ENCODE data around the gene DLGAP1. TPM values are rescaled to one million over a fixed set of nuclear protein-coding genes. Genes with fewer than 3 reads are reported as not detected.

DLGAP1 gene
- total RNA-seq, 1 donor from 2014 or later: 0.48 TPM

GRCh38 chr18:4245456-4245855, 209.7 kb downstream of the DLGAP1 start:
- no peak for ATAC-seq
- DNase-seq (ENCODE audit: low spot score): no peak

GRCh38 chr18:4242431-4243161, 212.5 kb downstream of the DLGAP1 start:
- DNase-seq (ENCODE audit: low spot score) (no peak), ATAC-seq (no peak)

- DNase-seq (ENCODE audit: low spot score) (no peak), ATAC-seq (no peak)
Observed at GRCh38 chr18:4241090-4241617, 214.0 kb downstream of the DLGAP1 start.

GRCh38 chr18:4238966-4239365, 216.1 kb downstream of the DLGAP1 start:
- DNase-seq (ENCODE audit: low spot score) (no peak), ATAC-seq (no peak)

- DNase-seq (ENCODE audit: low spot score) (no peak), ATAC-seq (no peak)
Observed at GRCh38 chr18:4237664-4238041, 217.5 kb downstream of the DLGAP1 start.

GRCh38 chr18:4236940-4237663, 218.0 kb downstream of the DLGAP1 start:
- DNase-seq (ENCODE audit: low spot score) (no peak), ATAC-seq (no peak)

- no peak for DNase-seq (ENCODE audit: low spot score)
- no peak for ATAC-seq
Observed at GRCh38 chr18:4233468-4233867, 221.6 kb downstream of the DLGAP1 start.

GRCh38 chr18:4232656-4233055, 222.5 kb downstream of the DLGAP1 start:
- no peak for DNase-seq (ENCODE audit: low spot score)
- no peak for ATAC-seq

GRCh38 chr18:4231260-4231659, 223.8 kb downstream of the DLGAP1 start:
- no peak for DNase-seq (ENCODE audit: low spot score)
- no peak for ATAC-seq

- no peak for DNase-seq (ENCODE audit: low spot score)
- ATAC-seq: no peak
Observed at GRCh38 chr18:4230450-4231168, 224.5 kb downstream of the DLGAP1 start.

GRCh38 chr18:4224031-4224704, 230.9 kb downstream of the DLGAP1 start:
- ATAC-seq: no peak

GRCh38 chr18:4211111-4211837, 243.8 kb downstream of the DLGAP1 start:
- no peak for ATAC-seq
- no peak for DNase-seq (ENCODE audit: low spot score)

More at GRCh38 chr18:4224031-4224704, 230.9 kb downstream of the DLGAP1 start:
- DNase-seq (ENCODE audit: low spot score): no peak

GRCh38 chr18:4208366-4208765, 246.7 kb downstream of the DLGAP1 start:
- DNase-seq (ENCODE audit: low spot score): no peak
- no peak for ATAC-seq

GRCh38 chr18:4207383-4207985, 247.6 kb downstream of the DLGAP1 start:
- no peak for DNase-seq (ENCODE audit: low spot score)
- ATAC-seq: no peak

GRCh38 chr18:4204438-4204720, 250.7 kb downstream of the DLGAP1 start:
- ATAC-seq: no peak
- DNase-seq (ENCODE audit: low spot score): no peak

GRCh38 chr18:4203568-4204437, 251.3 kb downstream of the DLGAP1 start:
- ATAC-seq (no peak), DNase-seq (ENCODE audit: low spot score) (no peak)

- no peak for ATAC-seq
- no peak for DNase-seq (ENCODE audit: low spot score)
Observed at GRCh38 chr18:4200399-4200798, 254.7 kb downstream of the DLGAP1 start.

GRCh38 chr18:4198956-4199355, 256.2 kb downstream of the DLGAP1 start:
- no peak for ATAC-seq
- DNase-seq (ENCODE audit: low spot score): no peak

- DNase-seq (ENCODE audit: low spot score) (no peak), ATAC-seq (no peak)
Observed at GRCh38 chr18:4196351-4196750, 258.8 kb downstream of the DLGAP1 start.

Data from left lobe of liver (tissue), 2 donors.